ENCODE measurements around the gene SECTM1.

GRCh38 chr17:82319619-82320062, 13.9 kb downstream of the SECTM1 start:
- TF ChIP-seq CTCF (conservative IDR thresholded peaks at IDR 0.05 in 1 of 2, IDR thresholded peaks at IDR 0.05 in 1 of 2; ENCODE audit: extremely low read depth in 1 of 2, insufficient read depth in 1 of 2, low read depth in 1 of 2, low read length in 2 of 2) (no peak), EZH2 (IDR thresholded peaks at IDR 0.05; ENCODE audit: borderline replicate concordance, low read length) (no peak)

Data from mammary epithelial cell (primary cell).